Activated T-helper 1 cell treated with Interleukin-2 at 50 U/mL for 16 hours (primary cell): Measurements from ENCODE around the gene OR4A5.
"Not testable (repeated sequence)": the region's sequence is repeated elsewhere in the genome, so short reads cannot be mapped to it uniquely, and the experiment has no call there.

Source experiments
- DNase-seq: peaks from one replicate; pipeline ENCODE4 v3.0.0-alpha.2; 2020; ENCODE audit warnings: low read depth

Gene OR4A5

DNA sequence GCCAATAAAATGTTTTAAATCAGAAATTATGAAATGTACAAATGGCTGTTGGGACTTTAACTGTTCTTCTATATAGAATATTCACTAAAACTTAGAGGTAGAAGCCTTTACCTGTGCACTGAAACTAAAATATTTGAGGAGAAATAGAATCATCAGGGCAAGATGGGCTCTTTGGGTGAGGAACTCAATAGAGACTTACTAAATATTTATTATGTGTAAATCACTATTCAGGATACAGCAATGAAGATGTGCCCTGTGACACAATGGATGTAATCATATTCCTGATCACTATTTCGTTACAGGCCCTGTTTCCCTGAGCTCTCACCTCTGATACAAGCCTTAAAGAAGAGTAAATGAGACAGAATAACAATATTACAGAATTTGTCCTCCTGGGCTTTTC lies at the start of gene OR4A5:
OR4A5 (plus strand) TSS at position 301 of the 400 bp plus-strand sequence; CDS start at position 354, 53 bp downstream.
- DNase-seq, result not testable (repeated sequence)

DNA sequence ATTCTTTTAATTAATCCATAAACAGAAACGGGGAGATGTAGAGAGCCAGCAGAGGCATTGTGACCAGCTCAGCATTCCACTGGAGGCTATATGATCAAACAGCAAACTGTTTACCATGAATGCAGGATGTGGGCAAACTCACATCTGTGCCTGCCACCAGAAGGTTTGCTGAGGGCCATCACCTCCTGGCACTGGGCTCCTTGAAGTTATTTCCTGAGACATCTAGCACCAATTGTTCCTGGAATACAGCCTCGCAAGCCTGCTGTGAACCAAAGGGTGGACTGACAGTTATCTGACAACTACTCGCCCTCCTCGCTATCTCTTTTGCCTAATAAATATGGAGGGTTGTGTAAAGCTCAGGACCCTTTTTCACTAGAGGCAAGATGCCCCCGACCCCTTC lies 13.5 kb downstream of the OR4A5 start:
- DNase-seq, result not testable (repeated sequence)
